ENCODE data around the gene TIMP2. TPM values are rescaled to one million over a fixed set of nuclear protein-coding genes. Genes with fewer than 3 reads are reported as not detected.

Gene TIMP2
- total RNA-seq, 1 experiment from 2014 or later = 398 TPM

DNA sequence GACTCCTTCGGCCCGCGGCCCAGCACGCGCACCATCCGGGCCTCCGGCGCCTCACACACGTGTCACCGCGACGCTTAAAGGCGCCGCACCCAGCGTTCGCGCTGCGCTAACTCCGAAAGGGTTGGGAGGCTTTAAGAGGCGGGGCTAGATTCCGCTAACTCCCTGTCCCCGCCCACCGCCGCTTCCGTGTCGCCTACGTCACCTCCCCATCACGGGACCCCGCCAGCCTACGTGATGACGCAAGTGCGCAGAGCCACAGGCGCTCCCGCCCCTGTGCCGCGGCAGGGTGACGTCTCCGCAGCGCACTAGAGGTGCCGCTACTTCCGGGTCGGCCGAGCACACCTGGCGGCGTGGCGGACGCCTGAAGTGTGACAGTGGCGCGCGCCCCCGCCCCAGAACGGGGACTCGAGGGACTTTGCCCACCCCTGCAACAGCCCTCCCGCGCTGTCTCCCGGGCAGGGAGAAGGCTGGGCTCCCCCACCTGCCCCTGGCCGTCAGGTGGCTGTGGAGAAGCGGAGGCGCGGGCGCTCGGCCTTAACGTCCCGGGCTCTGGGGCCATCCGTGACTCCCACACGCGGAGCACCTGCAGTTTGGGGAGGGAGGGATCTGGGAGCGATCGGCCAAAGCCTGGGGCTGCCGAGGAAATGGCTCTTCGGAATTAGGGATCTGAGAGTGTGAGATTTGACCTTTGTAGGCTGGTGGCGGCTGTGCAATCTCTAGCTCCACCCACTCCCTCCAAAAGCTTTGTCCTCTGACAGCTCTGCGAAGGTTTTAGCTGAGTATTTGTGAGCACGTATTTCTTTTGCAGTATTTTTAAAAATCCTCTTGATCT, 84.2 kb downstream of the TIMP2 start, which contains the start of gene USP36:
Gene USP36 (minus strand): TSS at position 35 of the 832 bp plus-strand sequence. CDS start 4,451 bp downstream, outside the sequence.
- peak; percentile 100 for DNase-seq (ENCODE audit: low read depth, low spot score)
- in situ Hi-C loops (cut with HindIII; ENCODE audit: low pct_unique_long_range_greater_than_20kb, low sequenced_read_pairs) = loop anchor here (25.0 kb wide), 2 partner anchors 121 to 354 kb away; no protein-coding TSS in a partner anchor

DNA sequence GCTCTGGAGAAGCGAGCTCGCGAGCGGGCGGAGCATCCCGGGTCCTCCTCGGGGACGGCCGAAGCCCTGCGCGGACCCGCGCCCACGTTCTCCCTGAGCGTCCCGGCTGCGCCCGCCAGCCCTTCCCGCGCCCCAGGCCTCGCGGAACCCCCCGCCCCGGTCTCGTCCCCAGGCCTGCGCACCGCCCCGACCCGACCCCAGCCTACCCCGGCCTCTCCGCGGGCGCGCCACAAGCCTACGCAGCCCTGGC, 84.7 kb downstream of the TIMP2 start:
- in situ Hi-C loops (cut with HindIII; ENCODE audit: low pct_unique_long_range_greater_than_20kb, low sequenced_read_pairs) = loop anchor here (25.0 kb wide), 2 partner anchors 122 to 353 kb away; no protein-coding TSS in a partner anchor
- DNase-seq (ENCODE audit: low read depth, low spot score) = no peak

DNA sequence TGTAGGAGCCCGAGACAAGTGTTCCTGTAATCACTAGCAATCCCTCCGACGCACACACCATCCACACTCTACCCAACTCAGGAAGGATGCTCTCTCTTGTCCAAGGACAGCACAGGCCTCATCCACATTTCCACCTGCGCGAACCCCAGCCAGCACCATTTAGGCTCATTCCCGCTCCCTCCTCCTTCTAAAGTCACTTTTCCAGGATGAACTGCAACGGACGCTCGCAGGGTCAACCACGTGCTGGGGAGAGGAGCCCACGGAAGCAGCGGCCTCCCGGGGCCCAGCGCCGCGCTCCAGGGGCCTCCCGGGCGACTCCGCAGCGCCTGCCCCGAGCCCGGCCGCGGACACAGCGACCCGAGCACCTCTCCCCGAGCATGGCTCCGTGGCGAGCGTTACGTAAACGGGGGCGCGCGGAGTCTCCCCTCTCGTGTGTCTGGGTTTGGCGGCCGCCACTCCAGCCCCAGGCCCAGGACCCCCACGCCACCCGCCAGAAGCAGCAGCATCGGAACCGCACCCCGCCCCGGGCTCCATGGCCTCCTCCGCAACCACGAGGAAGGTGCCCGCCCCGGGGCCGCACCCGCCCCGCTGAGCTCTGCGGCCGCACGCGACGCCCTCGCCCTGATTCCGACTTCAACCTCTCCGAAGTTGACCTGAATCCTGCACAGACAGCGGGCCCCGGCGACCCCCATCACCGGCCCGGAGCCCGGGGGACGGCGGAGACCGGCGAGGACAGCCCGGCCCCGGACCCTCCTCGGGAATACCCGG, 85.2 kb downstream of the TIMP2 start:
- peak; percentile 47 for DNase-seq (ENCODE audit: low read depth, low spot score)
- in situ Hi-C loops (cut with HindIII; ENCODE audit: low pct_unique_long_range_greater_than_20kb, low sequenced_read_pairs) = loop anchor here (25.0 kb wide), 2 partner anchors 122 to 353 kb away; no protein-coding TSS in a partner anchor

DNA sequence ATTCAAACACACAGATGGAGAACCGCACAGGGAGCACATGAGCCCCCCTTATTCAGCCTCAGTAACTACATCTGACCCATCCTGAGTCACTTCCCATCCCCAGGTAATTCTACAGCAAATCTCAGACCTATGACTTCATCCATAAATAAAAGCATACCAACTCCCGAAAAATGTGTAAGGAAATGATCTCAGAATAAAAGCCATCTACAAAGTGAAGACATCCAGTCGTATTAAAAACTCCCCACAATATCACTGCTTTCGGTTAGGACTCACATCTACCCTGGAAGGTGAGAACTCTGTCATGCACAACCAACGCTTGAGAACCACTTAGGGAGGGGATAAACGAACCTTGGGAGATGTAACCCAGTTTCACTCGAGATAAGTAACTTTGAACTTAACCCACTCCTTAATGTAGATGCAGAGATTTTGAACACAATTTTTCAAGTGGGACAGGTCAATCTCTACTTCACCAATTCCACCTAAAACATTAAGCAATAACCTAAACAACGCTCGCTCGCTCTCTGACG, 85.9 kb downstream of the TIMP2 start:
- no peak for DNase-seq (ENCODE audit: low read depth, low spot score)
- in situ Hi-C loops (cut with HindIII; ENCODE audit: low pct_unique_long_range_greater_than_20kb, low sequenced_read_pairs) = loop anchor here (25.0 kb wide), 2 partner anchors 123 to 352 kb away; no protein-coding TSS in a partner anchor

DNA sequence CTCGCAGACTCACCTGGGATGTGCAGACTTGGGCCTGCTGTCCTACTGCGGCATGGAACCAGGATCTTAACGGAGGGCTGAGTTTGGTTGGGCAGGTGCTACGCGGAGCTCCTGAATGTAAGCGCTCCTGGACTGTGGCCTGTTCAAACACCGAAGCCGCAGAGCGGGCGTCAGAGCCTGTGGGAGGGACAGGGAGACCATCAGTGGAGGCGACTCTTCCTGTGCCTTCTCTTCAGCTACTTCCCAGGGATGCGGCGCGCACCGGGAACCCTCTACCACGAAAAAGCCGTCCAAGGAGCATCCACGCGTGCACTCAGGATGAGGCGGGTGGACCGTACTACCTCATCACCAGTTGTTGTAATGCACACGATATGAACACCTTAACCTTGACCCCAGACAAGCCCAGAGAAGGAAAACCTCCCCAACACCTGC, 86.6 kb downstream of the TIMP2 start:
- in situ Hi-C loops (cut with HindIII; ENCODE audit: low pct_unique_long_range_greater_than_20kb, low sequenced_read_pairs) = loop anchor here (25.0 kb wide), 2 partner anchors 124 to 351 kb away; no protein-coding TSS in a partner anchor
- DNase-seq (ENCODE audit: low read depth, low spot score) = no peak

DNA sequence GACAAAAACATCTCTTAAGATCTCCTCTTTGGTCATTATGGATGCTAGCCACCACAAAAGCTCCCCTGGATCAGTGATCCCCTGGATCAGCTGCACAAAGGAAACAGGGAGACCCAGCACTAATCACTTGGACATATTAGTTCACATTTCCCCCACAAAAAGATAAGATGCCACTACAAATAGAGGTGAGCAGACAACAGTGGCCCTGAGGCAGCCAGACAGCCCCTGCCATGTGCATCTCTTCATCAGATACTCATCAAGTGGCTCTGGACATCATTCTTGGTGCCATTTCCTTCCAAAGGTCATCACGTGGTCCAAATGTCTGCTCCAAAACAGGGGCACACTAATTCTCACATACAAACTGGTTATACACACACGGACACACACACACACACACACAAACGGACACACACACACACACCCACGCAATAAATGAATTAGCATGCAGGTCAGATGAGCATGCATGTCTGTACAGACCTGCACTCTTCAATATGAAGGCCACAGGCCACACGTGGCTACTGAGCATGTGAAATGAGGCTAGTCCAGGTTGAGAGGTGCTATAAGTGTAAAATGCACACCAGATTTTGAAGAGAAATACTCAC, 88.7 kb downstream of the TIMP2 start:
- DNase-seq (ENCODE audit: low read depth, low spot score) = no peak
- in situ Hi-C loops (cut with HindIII; ENCODE audit: low pct_unique_long_range_greater_than_20kb, low sequenced_read_pairs) = loop anchor here (25.0 kb wide), 2 partner anchors 126 to 349 kb away; no protein-coding TSS in a partner anchor

DNA sequence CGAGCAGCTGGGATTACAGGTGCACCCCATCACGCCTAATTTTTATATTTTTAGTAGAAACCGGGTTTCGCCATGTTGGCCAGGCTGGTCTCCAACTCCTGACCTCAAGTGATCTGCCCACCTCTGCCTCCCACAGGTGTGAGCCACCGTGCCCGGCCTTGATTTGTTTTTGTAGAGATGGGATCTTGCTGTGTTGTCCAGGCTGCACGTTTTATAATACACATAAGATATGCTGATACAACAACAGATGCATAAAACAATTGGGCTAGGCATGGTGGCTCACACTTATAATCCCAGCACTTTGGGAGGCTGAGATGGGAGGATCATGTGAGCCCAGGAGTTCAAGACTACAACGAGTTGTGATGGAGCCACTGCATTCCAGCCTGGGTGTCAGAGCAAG, 90.6 kb downstream of the TIMP2 start:
- no peak for DNase-seq (ENCODE audit: low read depth, low spot score)
- in situ Hi-C loops (cut with HindIII; ENCODE audit: low pct_unique_long_range_greater_than_20kb, low sequenced_read_pairs) = loop anchor here (25.0 kb wide), 2 partner anchors 128 to 347 kb away; no protein-coding TSS in a partner anchor

DNA sequence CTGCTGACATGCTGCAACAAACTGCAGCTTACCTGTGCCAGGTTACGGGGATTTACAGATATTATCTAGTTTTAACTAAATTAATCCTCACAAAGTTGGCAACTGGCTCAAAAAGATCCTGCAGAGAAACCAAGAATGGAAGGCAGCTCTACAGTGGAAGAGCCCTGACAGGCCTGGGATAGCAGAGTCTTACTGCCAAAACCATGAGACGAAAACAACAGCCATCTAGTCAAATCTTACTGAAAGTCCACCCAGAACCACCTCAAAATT, 92.7 kb downstream of the TIMP2 start:
- no peak for DNase-seq (ENCODE audit: low read depth, low spot score)
- in situ Hi-C loops (cut with HindIII; ENCODE audit: low pct_unique_long_range_greater_than_20kb, low sequenced_read_pairs) = loop anchor here (25.0 kb wide), 2 partner anchors 130 to 345 kb away; no protein-coding TSS in a partner anchor

DNA sequence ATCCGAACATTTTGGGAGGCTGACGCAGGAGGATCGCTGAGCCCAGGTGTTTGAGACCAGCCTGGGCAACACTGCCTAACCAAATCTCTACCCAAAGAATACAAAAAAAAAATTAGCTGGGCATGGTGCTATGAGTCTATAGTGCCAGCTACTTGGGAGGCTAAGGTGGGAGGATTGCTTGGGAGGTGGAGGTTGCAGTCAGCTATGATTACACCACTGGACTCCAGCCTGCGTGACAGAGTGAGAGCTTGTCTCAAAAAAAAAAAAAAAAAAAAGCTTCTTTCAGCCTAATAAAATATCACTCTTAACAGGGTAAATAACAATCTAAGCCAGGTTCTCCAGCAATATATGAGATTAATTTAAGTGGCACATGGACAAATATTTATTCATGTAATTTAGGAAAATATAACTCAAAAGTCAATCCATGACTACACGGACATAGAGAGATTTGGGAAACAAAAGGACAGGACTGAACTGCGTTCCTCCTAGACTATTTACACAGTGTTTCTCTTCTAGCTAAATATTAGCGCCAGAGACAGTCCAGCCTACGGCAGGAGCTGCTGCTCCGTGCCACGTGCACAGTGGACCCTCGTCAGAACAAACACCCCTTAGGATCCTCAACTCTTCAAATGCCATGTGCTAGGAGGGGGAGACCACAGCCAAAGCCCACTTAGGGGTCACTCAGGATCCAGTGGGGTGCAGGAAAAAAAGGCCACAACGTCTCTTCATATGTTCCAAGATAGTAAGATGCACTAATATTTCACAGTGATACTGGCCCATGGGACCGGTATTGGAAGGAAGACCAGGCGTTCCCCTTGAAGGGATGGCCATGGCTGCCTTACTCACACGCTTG, 93.3 kb downstream of the TIMP2 start:
- DNase-seq (ENCODE audit: low read depth, low spot score) = no peak
- in situ Hi-C loops (cut with HindIII; ENCODE audit: low pct_unique_long_range_greater_than_20kb, low sequenced_read_pairs) = loop anchor here (25.0 kb wide), 2 partner anchors 130 to 345 kb away; no protein-coding TSS in a partner anchor

DNA sequence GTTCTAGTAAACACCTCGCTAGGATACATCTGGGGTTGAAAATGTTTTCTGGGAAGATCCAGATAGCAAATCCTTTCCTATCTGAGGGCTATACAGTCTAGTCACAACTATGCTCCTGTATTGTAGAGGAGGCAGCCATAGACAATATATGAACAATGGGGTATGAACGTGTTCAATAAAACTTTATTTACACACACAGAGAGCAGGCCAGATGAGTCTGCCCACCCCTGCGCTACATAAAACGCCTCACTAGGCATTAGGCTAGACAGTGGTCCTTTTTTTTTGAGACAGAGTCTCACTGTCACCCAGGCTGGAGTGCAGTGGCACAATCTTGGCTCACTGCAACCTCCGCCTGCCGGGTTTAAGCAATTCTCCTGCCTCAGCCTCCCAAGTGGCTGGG, 95.7 kb downstream of the TIMP2 start:
- in situ Hi-C loops (cut with HindIII; ENCODE audit: low pct_unique_long_range_greater_than_20kb, low sequenced_read_pairs) = loop anchor here (5.0 to 25.0 kb wide), 3 partner anchors 102 to 342 kb away; no protein-coding TSS in a partner anchor

DNA sequence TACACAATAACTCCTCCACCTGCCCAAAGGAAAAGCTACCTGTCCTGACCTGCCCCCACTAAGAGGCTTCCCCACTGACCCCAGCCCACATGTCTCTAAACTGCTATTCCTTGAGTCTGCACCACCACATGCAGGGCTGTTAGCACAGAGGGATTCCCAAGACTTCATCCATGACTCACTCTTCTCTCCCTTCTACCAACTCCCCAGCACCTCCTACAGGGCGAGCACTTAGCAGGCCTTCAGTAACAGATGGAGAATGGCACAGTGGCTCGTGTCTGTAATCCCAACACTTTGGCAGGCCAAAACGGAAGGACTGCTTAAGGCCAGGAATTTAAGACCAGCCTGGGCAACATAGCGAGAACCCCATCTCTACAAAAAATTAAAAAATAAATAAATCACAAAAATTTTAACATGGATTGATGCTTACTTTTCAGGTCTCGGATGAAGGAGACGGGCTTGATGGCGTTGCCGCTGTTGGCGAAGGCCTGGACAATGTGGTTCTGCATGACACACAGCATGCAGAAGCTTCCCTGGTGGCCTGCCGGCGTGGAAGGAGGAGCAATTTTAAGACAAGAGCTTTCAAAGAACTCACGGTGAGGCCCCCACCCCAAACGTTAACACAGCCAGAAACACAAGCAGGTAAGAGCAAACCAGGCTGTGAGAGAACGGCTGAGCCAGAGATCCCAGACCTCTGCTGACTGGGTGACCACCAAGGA, 96.6 kb downstream of the TIMP2 start:
- DNase-seq (ENCODE audit: low read depth, low spot score) = peak; percentile 76
- in situ Hi-C loops (cut with HindIII; ENCODE audit: low pct_unique_long_range_greater_than_20kb, low sequenced_read_pairs) = loop anchor here (5.0 to 25.0 kb wide), 3 partner anchors 101 to 341 kb away; no protein-coding TSS in a partner anchor

More for the DNA sequence above, 95.7 kb downstream of the TIMP2 start:
- DNase-seq (ENCODE audit: low read depth, low spot score) = no peak

DNA sequence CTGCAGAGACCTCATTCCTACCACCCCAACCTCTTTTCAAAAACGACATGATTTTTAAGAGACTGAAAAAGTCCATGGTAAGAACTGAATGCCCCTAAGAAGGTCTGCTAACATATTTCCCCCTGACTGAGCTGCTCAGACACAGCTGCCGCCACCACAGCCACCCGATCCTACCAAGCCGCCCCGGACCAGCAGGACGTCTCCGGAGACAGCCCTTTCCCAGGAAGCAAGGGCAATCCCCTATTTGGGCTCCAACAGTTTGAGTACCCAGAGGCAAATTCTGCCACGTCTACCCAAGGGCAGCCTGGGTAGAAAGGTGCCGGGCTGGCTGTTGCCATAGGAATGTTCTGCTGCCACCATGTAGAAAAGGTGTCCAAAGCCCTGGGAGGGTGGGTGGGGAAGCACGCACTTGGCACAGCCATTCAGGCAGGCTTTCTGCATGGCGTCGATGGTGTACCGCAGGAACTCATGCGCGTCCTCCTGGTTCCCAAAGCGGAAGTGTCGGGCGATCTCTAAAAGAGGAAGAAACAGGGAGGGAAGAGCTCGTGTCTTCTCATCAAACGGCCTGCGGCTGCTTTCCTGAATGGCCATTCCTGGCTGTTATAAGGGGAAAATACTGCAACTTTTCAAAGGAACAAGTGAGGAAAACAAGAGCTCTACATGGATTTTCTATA, 98.2 kb downstream of the TIMP2 start:
- in situ Hi-C loops (cut with HindIII; ENCODE audit: low pct_unique_long_range_greater_than_20kb, low sequenced_read_pairs) = loop anchor here (5.0 to 25.0 kb wide), 3 partner anchors 100 to 340 kb away; no protein-coding TSS in a partner anchor
- no peak for DNase-seq (ENCODE audit: low read depth, low spot score)

DNA sequence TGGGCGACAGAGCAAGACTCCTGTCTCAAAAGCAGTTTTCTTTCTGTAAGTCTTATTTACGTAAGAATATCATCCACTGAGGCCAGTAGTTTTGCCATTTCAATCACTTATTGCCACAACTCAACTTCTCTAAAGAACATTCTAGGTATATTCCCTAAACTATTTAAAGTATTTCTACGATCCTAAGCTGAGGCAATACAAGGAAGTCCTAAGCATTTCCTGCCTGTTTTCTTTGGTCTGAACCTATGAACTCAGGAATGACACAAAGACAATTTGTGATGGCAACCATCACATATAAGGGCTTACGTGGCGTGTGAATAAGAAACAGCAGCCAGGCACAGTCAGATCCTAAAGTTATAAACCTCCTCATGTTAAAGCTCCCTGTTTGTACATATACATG, 98.8 kb downstream of the TIMP2 start:
- DNase-seq (ENCODE audit: low read depth, low spot score) = no peak
- in situ Hi-C loops (cut with HindIII; ENCODE audit: low pct_unique_long_range_greater_than_20kb, low sequenced_read_pairs) = loop anchor here (5.0 to 25.0 kb wide), 3 partner anchors 99 to 339 kb away; no protein-coding TSS in a partner anchor

DNA sequence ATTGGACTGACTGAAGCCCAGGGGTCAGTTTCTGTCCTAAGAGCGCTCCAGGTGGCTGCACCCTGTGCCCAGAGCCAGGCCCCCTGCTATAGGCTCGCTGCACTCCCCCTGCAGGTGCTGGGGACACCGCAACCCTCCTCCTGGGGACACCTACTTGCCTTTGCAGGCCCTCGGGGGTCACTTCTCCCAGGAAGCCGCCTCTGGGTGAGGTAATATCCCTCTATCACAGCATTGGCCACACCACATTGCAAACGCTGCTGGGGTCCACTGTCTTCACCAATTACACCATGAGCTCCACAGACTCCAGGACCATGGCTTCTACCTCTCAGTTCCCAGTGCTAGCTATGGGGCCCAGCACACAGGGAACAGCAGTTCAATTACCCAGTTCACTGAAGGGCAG, 99.5 kb downstream of the TIMP2 start:
- in situ Hi-C loops (cut with HindIII; ENCODE audit: low pct_unique_long_range_greater_than_20kb, low sequenced_read_pairs) = loop anchor here (5.0 to 25.0 kb wide), 3 partner anchors 98 to 338 kb away; no protein-coding TSS in a partner anchor
- DNase-seq (ENCODE audit: low read depth, low spot score) = no peak

DNA sequence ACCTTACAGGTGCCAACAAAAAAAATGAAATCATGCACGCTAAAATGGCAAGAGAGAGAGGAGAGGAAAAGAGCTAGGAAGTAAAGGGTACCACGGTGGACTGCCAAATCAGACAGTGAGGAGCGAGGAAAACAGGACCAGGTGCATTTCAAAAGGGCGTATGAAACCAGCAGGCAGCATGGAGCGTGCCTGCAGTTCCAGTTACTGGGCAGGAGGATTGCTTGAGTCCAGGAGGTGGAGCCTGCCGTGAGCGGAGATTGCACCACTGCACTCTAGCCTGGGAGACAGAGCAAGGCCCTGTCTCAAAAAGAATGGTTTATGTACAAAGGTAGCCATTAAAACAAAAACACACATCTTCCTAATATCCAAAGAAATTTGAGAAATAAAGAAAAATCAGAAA, 100.9 kb downstream of the TIMP2 start:
- in situ Hi-C loops (cut with HindIII; ENCODE audit: low pct_unique_long_range_greater_than_20kb, low sequenced_read_pairs) = no loop called here
- no peak for DNase-seq (ENCODE audit: low read depth, low spot score)
